Measurements from ENCODE around the gene RAB30.

Gene RAB30

DNA sequence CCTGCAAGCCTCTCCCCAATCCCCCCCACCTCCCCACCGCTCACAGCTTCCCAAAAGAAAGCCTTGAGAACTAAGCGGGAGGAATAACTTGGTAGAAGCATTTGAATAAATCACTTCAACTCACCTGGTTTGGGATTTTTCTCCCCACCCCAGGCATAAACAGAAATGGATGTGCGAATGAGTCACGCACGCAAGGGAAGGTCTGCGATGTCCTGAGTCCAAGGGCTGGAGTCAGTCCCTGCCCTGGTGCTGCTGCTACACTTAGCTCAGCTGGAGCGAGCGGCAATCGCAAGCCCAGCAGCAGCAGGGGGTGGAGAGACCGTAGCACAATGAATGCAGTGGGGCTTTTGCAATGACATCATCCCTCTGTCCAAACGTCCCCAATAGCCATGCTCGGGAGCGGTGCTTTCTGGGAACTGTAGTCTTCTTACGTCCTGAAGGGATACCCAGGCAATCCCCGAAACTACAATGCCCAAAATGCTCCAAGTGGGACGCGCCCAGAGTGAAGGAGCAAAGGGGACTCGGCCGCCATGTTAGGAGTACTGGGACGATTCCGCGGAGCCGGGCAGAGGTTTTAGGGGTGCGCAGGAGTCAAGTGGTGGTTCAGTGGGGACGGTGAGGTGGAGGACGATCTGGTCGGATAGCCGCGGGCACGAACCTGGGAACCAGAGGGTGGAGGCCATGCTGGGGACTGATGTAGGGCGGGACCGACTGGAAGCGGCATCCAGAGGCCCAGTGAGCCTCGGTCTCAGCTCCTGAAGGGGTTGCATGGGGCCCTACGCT is at the start of gene RAB30:
RAB30 (minus strand) TSS at position 331 of the 783 bp plus-strand sequence. CDS start 74,581 bp downstream, outside the sequence.
- DNase-seq (ENCODE audit: low spot score), result peak; percentile 95

DNA sequence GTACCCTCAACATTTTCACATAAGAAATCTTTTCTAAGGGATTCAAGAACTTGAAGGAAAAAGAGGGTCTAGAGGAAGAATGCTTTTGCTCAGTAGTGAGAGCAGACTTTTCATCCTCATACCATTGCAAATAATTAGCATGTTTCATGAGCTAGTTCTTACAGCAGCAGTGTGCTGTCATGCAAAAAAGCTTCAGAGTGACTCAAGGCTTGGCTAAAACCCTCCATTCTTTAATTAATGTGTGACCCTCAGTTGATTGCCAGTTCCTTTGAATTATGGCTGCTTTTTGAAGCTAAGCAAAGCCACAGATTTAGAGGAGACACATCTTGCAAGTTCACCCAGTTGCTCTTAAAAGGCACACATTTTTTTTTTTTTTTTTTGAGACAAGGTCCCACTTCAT is 48.6 kb upstream of the RAB30 start:
- DNase-seq (ENCODE audit: low spot score), result no peak

DNA sequence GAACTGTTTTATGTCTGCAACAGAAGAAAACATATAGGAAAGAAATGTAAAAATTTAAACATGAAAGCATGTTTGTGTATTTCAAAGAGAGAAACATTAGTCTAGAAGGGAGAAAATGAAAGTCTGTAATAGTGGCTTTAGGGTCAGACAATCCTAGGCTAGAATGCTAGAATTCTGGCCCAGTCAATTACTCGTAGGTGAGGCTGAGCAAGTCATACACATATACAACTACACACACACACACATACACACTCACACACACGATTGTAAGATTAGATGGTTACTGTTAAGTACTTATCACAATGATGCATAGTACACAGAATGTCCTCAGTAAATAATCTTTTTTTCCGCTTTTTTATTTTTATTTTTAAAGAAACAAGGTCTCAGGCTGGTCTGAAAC is 47.5 kb upstream of the RAB30 start:
- DNase-seq (ENCODE audit: low spot score), result no peak

DNA sequence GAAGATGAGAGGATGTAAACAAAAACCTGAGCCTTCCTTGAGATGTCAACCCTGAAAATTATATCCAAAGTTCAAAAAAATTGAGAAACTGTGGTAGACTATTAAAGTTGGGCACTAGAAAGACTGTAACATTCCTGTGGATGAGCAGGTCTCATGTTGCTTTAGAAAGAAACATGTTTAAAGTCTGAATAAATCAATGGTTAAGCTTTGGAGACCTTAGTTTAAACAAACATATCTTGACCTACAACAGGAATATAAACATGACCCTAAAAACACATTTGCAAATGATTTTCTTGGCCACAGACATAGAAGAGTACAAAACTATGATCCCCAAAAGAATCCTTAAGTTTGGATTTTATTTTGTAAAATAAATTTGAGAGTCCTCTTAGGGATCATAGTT is 47.1 kb upstream of the RAB30 start:
- DNase-seq (ENCODE audit: low spot score), result no peak

- no peak for DNase-seq (ENCODE audit: low spot score)
Observed at GRCh38 chr11:83116015-83116641, 44.4 kb upstream of the RAB30 start.

- DNase-seq (ENCODE audit: low spot score), result no peak
Observed at GRCh38 chr11:83115551-83115950, 43.9 kb upstream of the RAB30 start.

- no peak for DNase-seq (ENCODE audit: low spot score)
Observed at GRCh38 chr11:83115026-83115425, 43.3 kb upstream of the RAB30 start.

- DNase-seq (ENCODE audit: low spot score), result no peak
Observed at GRCh38 chr11:83112886-83113285, 41.2 kb upstream of the RAB30 start.

DNA sequence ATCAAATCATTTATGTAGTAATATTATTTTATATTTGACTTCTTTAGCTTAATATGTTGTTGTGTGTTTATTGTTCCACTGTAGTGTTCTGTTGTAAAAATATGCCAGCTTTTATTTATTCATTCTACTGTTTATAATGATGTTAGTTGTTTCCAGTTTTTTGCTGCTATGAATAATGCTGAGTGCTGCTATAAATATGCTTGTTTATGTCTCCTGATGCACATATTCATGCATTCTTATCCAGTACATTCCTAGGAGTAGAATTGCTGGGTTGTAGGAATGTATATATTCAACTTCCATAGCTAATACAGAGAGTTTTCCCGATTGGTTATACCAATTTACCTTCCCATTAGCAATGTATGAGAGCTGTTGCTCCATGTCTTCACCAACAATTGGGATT is 33.5 kb upstream of the RAB30 start:
- DNase-seq (ENCODE audit: low spot score), result no peak

DNA sequence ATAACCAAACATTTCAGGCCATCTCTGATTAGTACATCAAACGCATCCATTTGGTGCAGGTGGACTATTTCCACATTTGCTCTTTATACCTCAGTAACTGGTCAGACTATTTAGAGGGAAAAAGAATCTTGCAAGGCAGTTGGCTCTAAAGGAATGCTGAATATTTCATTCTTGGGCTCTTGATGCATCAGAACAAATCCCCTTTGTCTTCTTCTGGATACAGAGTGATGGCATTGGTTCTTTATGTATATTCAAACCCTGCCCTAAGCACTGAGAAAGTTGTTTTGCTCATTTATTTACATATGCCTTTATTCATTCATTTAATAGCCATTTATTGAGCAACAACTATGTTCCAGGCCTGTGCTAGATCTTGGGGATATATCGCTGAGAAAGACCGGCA is 31.1 kb upstream of the RAB30 start:
- DNase-seq (ENCODE audit: low spot score), result no peak

DNA sequence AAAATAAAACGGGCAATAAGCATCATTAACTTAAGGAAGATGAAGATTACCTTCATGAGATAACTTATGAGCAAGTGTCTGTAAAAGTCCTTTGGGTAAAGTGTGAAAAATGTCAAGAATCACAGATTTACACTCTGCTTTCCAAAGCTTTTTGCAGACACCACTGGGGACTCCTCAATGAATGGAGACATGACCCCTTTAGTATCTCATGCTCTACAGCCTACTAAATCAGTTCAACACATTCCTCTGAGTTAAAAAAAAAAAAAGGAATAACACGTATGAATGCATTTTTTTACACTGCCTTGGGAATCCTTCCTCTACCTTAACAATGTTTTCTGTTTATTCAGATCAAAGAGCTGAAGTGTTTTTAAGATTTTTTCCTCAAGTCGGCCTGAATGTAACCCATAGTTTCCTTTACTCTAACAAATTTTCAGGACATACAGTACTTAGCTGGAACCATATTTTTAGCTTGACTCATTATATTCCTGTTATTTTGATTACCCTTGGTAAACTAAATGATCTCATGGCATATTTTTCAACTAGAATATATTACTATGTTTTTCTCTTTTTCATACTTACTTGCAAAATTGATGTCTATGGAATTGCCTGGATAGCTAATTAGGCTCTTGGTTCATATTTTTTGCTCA is 25.9 kb upstream of the RAB30 start:
- DNase-seq (ENCODE audit: low spot score), result no peak

DNA sequence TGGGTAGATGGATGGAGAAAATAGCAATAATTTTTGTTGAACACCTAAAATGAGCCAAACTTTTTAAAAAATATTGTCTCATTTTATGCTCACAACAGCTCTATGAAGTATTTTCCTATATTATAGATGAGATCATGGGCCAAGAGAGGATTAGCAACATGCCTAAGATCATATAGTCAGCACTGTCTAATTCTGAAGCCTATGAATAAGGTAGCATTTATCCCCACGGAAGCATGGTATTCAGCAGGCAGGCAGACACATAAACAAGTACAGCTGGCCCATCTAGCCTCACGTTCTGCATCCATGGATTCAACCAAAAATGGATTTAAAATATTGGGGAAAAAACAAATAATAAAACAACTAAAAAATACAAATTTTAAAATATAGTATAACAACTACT is 21.9 kb upstream of the RAB30 start:
- no peak for DNase-seq (ENCODE audit: low spot score)

DNA sequence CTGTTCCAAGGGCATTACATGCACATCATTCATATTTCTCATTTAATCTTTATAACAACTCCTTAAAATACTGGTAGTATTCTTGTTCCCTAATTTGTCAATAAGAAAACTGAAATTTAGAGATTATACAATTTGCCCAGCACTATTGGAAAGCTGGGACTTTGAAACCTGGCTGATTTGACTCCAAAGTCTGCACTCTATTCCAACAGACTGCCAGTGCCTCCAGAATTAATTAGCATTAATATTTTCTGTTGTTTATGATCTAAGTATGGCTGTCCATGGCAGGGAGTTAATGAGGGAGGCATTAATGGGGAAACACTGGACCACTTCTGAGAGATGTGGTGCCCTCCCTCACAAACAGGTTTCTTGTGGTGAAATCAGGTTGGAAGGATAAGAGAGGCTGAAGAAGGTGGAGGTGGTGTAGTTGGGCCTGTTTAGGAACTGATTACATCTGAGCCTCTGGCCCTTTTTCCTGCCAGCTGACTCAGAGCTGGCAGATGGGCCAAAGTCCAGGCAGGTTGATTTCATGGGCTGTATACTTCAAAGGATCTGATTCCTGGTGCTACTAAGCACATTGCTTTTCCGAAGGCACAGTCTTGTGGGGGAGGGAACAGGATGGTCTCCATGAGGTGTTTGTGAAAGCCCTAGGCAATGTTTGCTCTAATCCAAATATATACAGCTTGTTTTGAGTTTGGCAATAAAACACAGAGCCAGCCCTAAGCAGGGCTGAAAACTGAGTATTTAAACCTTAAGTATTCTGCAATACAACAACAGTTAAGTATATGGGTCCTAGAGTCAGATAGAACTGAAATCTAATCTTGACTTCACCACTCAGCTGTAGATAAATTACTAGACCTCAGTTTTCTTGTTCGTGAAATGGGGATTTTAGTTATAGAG is 21.0 kb upstream of the RAB30 start:
- no peak for DNase-seq (ENCODE audit: low spot score)

GRCh38 chr11:83088965-83089364 is 17.3 kb upstream of the RAB30 start:
- no peak for DNase-seq (ENCODE audit: low spot score)

DNA sequence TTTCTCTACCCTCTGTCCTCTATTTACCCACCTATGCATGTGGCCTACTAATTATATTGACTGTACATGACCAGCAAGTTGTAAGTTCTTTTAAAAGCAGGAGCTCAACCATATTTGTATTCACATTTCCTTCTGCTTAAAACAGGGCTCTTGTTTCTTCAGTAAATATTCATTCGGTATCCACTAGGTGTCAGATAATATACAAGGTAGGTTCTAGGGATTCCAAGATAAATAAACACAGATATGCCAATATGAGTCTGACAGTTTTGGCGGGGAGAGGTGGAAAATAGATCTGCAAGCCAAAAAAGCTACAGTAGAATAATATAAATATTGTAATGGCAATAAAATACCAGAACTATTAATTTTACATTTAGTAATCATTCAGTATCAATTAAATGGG is 15.3 kb upstream of the RAB30 start:
- DNase-seq (ENCODE audit: low spot score), result no peak

DNA sequence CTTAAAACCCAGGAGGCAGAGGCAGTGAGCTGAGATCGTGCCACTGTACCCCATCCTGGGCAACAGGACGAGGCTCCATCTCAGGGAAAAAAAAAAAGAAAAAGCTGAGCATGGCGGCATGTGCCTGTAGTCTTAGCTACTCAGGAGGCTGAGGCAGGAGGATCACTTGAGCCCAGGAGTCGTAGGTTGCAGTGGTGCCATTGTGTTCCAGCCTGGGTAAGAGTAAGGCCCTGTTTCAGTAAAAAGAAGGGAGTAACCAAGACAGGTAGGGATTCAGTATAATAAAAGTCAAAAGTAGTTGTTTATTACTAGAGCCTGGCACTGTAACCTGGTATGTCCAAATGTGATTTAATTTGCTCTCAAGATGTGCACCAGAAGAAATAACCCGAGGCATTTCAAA is 8.1 kb upstream of the RAB30 start:
- DNase-seq (ENCODE audit: low spot score), result no peak

DNA sequence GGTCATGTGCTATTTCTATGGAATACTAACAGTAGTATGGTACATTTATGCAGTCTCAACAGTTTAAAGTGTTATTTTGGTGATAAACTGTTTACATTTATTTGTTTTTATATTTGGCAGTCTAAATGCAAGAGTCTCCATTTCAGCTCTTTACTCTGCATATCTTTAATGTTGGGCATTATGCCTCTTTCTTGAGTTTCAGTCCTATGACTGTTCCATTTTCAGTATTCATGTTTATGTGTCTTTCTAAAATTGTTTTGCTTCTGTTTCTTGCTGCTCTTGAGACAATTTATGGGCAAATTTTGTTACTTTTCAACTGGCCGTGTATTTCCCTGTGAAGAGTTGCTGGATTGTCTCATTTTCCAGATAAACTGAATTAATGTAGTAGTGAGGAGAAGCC is 6.6 kb upstream of the RAB30 start:
- no peak for DNase-seq (ENCODE audit: low spot score)

- DNase-seq (ENCODE audit: low spot score), result no peak
Observed at GRCh38 chr11:83073884-83074283, 2.2 kb upstream of the RAB30 start.

- peak; percentile 51 for DNase-seq (ENCODE audit: low spot score)
Observed at GRCh38 chr11:83073258-83073657, 1.6 kb upstream of the RAB30 start.

DNA sequence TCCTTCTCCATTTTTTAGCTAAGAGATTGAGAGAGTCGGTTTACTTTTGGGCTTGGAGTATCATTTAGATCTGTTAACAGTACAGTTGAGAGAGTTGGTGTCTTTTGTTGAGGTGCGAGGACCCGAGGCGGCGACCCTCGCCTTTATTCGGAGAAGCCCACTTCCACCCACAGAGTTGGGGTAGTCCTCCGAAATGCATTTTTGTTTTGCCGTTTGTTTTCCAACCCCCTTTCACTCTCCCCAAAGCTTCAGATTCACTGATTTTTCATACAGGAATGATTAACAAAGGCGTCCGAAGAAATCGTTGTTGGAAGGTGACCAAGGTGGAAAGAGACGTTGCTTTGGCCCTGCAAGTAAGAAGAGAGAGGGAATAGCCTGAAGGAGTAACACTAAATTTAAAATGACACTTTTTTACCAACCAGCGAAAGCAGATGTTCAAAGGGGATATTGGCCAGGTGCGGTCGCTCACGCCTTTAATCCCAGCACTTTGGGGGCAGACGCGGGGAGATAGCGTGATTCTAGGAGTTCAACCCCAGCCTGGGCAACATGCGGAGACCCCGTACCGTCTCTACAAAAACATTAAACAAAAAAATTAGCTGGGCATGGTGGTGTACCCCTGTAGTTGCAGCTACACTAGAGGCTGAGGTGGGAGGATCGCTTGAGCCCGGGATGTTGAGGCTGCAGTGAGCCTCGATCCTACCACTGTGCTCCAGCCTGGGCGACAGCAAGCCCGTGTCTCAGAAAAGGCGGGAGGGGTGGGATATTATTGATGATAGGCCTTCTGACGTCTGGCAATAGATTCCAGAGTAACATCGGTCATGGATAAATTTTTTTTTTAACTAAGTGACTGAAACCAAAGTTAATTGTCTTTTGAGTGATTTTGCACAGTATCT is 899 bp upstream of the RAB30 start:
- DNase-seq (ENCODE audit: low spot score), result no peak

Measured in germinal center (tissue), 1 donor.